Measurements from ENCODE around the gene SERPINA9.
A peak's percentile ranks its signal among the peaks of the same experiment; 100 is the strongest.
"Not testable (repeated sequence)": the region's sequence is repeated elsewhere in the genome, so short reads cannot be mapped to it uniquely, and the experiment has no call there.

Gene SERPINA9

DNA sequence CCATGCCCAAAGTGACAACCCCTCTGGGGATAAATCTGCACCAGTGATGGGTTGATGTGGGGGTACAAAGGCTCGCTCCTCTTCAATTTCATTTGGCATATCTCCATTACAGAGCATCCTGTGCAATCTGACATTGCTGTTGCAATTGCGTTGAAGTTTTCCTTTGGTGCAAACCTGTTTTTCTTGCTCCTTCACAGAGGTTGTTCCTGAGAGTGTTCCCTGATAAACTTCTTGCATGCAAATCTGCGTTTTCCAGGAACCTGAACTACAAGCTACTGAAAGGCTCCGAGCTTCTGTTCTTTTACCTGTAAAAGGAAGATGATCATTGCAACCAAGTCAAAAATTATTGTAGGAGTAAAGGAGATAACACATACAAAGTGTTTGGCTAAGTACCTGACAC lies 49.5 kb downstream of the SERPINA9 start:
- DNase-seq (ENCODE audit: low spot score), result no peak

DNA sequence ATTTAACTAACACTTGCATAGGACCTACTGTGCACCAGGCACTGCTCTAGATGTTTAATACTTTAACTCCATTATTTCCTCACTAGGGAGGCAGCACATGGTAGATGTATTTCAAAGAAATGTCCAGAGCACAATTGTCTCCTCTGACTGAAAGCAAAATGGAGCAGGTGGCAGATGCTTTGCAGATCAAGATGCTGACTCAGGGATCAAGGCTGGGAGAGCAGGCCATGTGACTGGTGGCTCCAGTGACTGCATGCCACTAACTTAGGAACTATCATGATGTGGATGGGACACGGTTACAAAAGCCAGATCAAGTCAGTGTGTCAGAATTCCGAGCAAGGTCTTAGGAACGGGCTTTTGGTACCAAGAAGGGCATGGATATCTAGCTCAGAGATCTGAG lies 51.6 kb downstream of the SERPINA9 start:
- no peak for DNase-seq (ENCODE audit: low spot score)

DNA sequence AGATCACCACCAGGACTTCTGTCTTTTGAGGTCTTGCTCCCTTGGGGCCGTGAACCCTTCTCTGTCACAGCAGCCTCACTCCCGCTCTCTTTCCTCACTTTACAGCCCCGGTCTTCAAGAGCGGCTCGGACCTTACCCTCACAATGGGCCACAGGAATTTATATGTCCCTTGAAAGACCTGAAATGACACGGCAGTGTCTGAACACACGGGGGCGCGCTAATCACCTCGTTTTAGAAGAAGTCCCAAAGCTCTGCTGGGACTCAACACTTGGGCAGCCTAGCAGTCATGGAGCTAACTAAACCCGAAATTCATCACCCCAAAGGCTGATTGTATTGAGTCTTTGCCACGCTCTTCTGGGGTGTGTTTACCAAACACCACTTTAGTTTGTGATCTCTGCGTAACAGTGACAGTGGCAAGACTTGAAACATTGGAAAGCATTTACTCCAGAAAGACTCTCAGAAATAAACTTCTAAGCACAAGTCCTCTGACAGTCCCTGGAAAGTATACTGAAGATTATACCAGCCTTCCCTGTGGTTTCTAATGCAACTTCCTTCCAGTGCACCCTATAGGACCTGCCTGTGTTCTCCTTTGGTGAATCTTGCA lies 52.4 kb downstream of the SERPINA9 start:
- peak; percentile 60 for DNase-seq (ENCODE audit: low spot score)

DNA sequence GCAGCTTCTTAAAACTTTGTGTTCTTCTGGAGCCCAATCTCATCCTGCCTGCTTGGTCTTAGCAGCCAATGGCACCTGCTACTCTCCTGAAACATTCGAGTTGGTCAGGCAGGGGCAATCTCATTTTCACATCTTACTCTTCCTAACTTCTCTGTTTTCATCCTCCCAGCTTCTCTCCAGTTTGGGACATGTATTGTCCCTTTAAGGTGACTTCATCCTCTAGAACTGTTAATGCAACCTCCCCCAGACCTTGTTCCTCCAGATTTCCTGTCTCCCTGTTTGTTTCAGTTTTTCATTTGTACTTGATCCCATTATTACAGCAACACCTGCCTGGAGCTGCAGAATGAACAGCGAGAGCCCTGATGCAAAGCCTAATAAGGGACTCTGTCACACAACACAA lies 54.7 kb downstream of the SERPINA9 start:
- no peak for DNase-seq (ENCODE audit: low spot score)

DNA sequence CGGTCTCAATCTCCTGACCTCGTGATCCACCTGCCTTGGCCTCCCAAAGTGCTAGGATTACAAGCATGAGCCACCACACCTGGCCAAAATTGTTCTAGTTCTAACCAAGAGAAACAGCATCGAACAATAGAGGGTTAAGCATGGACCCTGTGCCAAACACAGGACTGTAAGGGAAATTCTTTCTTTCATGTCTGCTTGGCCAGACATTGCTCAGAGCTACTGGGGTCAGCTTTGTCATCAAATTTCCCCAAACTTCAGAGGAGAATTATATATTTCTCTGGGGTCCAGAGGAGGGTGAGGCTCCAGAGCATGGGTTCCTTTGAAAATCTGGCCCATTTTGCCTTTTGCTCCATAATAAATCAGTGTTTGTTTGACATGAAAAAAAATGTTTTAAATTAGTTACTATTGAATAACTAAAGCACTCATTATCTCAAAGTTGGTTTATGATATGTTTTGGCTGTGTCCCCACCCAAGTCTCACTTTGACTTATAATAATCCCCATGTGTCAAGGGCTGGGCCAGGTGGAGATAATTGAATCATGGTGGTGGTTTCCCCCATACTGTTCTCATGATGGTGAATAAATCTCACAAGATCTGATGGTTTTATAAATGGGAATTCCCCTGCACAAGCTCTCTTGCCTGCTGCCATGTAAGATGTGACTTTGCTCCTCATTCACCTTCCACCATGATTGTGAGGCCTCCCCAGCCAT lies 58.3 kb downstream of the SERPINA9 start:
- not testable (repeated sequence) for DNase-seq (ENCODE audit: low spot score)

Measured in pons (tissue), 1 donor.